A673 (cell line): ENCODE data around the gene CCDC6. TPM values are rescaled to one million over a fixed set of nuclear protein-coding genes. Genes with fewer than 3 reads are reported as not detected.
"Not testable (repeated sequence)": the region's sequence is repeated elsewhere in the genome, so short reads cannot be mapped to it uniquely, and the experiment has no call there.

Experiments used
- BruUV-seq: library from RNA; stranded (reverse); fragments of 400-500 nt; replicated peaks from 2 replicates; lab custom pipeline; 2021; lab: Mats Ljungman, UMichigan
- CTCF ChIA-PET: fragments of 300-600 bp; sonication (Branson Sonifier 250); formaldehyde crosslinking; loops from one replicate; lab custom pipeline; 2022; ENCODE audit warnings: antibody characterized with exemption; lab: Charles Lee
- POLR2A ChIA-PET: fragments of 300-600 bp; sonication (Branson Sonifier 250); formaldehyde crosslinking; loops from one replicate; lab custom pipeline; 2022; ENCODE audit warnings: antibody characterized with exemption; ENCODE audit not compliant: low non-redundant PET; lab: Charles Lee
- DNase-seq: peaks from one replicate; pipeline ENCODE4 v3.0.0-alpha.2; 2015; ENCODE audit warnings: low spot score
- H3K27ac ChIP-seq: fragments of 200-600 bp; sonication (generic); 2 replicates; pipeline ENCODE4 v1.5.1; 2016; ENCODE audit warnings: mixed run types, low read depth, mild to moderate bottlenecking, mixed read lengths, antibody characterized with exemption, low read length; ENCODE audit not compliant: poor library complexity, severe bottlenecking
- H3K27me3 ChIP-seq: fragments of 200-600 bp; sonication (generic); replicated peaks from 2 replicates; pipeline ENCODE4 v1.6.1; 2017; ENCODE audit warnings: mixed run types, low read depth, mild to moderate bottlenecking, mixed read lengths, antibody characterized with exemption, low read length; ENCODE audit not compliant: insufficient read depth, poor library complexity
- H3K36me3 ChIP-seq: fragments of 200-600 bp; sonication (generic); 2 replicates; pipeline ENCODE4 v1.6.1; 2016; ENCODE audit warnings: mixed run types, mild to moderate bottlenecking, mixed read lengths, antibody characterized with exemption, low read length; ENCODE audit not compliant: insufficient read depth, poor library complexity, severe bottlenecking
- H3K4me1 ChIP-seq: fragments of 200-600 bp; sonication (generic); 2 replicates; pipeline ENCODE4 v1.6.1; 2017; ENCODE audit warnings: mixed run types, mild to moderate bottlenecking, mixed read lengths, antibody characterized with exemption, low read length; ENCODE audit not compliant: insufficient read depth, poor library complexity, severe bottlenecking
- H3K4me3 ChIP-seq: fragments of 200-600 bp; sonication (generic); 2 replicates; pipeline ENCODE4 v1.5.1; 2016; ENCODE audit warnings: low read depth, mixed run types, mild to moderate bottlenecking, mixed read lengths, low read length; ENCODE audit not compliant: poor library complexity, severe bottlenecking
- H3K9me3 ChIP-seq: fragments of 200-600 bp; sonication (generic); 2 replicates; pipeline ENCODE4 v1.6.1; 2016; ENCODE audit warnings: mixed run types, low read depth, mild to moderate bottlenecking, mixed read lengths, antibody characterized with exemption, low read length; ENCODE audit not compliant: poor library complexity, severe bottlenecking
- CTCF ChIP-seq: fragments of 300-800, 200-600 bp; sonication (generic); conservative IDR thresholded peaks from 2 replicates; pipeline ENCODE4 v1.5.1; 2017; ENCODE audit warnings: low read depth, mild to moderate bottlenecking, antibody characterized with exemption, low read length, moderate library complexity, mixed read lengths
- EZH2 ChIP-seq: fragments of 200-600 bp; sonication (generic); IDR thresholded peaks from 2 replicates; pipeline ENCODE4 v1.6.1; 2017; ENCODE audit warnings: borderline replicate concordance, low read depth, mild to moderate bottlenecking, mixed read lengths, antibody characterized with exemption, low read length; ENCODE audit not compliant: poor library complexity, severe bottlenecking
- intact Hi-C: fragments of 100-400 bp; cut with micrococcal nuclease; formaldehyde crosslinking; loops from one replicate; pipeline ENCODE4 v1.10.0; 2022; ENCODE audit not compliant: unreplicated experiment
- total RNA-seq: library from RNA; stranded (reverse); gene quantifications from 2 replicates; pipeline ENCODE4 v1.2.3, GENCODE V29; 2021

Gene CCDC6
- total RNA-seq, 1 experiment from 2014 or later: 28.1 TPM

- CTCF ChIA-PET: no interaction called here
- intact Hi-C loops: no loop called here
- no peak overlapping the region for H3K27ac ChIP-seq
Measured at GRCh38 chr10:59876695-59877094, 29.7 kb downstream of the CCDC6 start.

GRCh38 chr10:59876208-59876607 lies 30.1 kb downstream of the CCDC6 start:
- H3K4me1 ChIP-seq, CTCF ChIA-PET, H3K9me3 ChIP-seq, intact Hi-C loops, H3K36me3 ChIP-seq, DNase-seq, BruUV-seq, POLR2A ChIA-PET, H3K27me3 ChIP-seq, H3K4me3 ChIP-seq, H3K27ac ChIP-seq: not testable (repeated sequence)

More at GRCh38 chr10:59876695-59877094, 29.7 kb downstream of the CCDC6 start:
- Histone ChIP-seq H3K9me3 (no peaks in the 10 kb centered on the region), H3K27me3 (no peaks in the 10 kb centered on the region), H3K4me3 (no peak overlapping the region), H3K36me3 (no peaks in the 10 kb centered on the region), H3K4me1 (no peaks in the 10 kb centered on the region)
- BruUV-seq: no TSS peak
- DNase-seq: no peak
- POLR2A ChIA-PET: no interaction called here
- TF ChIP-seq EZH2 (no peak), CTCF (no peak)

- H3K9me3 ChIP-seq: no peaks in the 10 kb centered on the region
- no peaks in the 10 kb centered on the region for H3K27me3 ChIP-seq
- CTCF ChIA-PET: no interaction called here
- intact Hi-C loops: no loop called here
- DNase-seq: no peak
- H3K27ac ChIP-seq: no peak overlapping the region
- no TSS peak for BruUV-seq
- H3K4me3 ChIP-seq: no peak overlapping the region
- no peaks in the 10 kb centered on the region for H3K4me1 ChIP-seq
- no peaks in the 10 kb centered on the region for H3K36me3 ChIP-seq
- POLR2A ChIA-PET: no interaction called here
- TF ChIP-seq EZH2 (no peak), CTCF (no peak)
Measured at GRCh38 chr10:59873896-59874295, 32.5 kb downstream of the CCDC6 start.

GRCh38 chr10:59872892-59873463 lies 33.4 kb downstream of the CCDC6 start:
- no TSS peak for BruUV-seq
- Histone ChIP-seq H3K4me1 (no peaks in the 10 kb centered on the region), H3K9me3 (no peaks in the 10 kb centered on the region), H3K36me3 (no peaks in the 10 kb centered on the region), H3K27ac (no peak overlapping the region), H3K4me3 (no peak overlapping the region), H3K27me3 (no peaks in the 10 kb centered on the region)
- no peak for TF ChIP-seq CTCF
- TF ChIP-seq EZH2: no peak
- peak; percentile 3 for DNase-seq
- POLR2A ChIA-PET: no interaction called here
- CTCF ChIA-PET: no interaction called here
- intact Hi-C loops: no loop called here
